GM18909 (cell line): Measurements from ENCODE around the gene PDE4D.
"Not testable (repeated sequence)": the region's sequence is repeated elsewhere in the genome, so short reads cannot be mapped to it uniquely, and the experiment has no call there.

Source experiments
- ATAC-seq: cut with Tn5 transposase; IDR thresholded peaks from one replicate; pipeline ENCODE4 v1.9.1; 2021; ENCODE audit warnings: mild to moderate bottlenecking; ENCODE audit not compliant: unreplicated experiment, poor library complexity

Gene PDE4D

GRCh38 chr5:59327191-59327980 is 566.1 kb downstream of the PDE4D start:
- no peak for ATAC-seq

DNA sequence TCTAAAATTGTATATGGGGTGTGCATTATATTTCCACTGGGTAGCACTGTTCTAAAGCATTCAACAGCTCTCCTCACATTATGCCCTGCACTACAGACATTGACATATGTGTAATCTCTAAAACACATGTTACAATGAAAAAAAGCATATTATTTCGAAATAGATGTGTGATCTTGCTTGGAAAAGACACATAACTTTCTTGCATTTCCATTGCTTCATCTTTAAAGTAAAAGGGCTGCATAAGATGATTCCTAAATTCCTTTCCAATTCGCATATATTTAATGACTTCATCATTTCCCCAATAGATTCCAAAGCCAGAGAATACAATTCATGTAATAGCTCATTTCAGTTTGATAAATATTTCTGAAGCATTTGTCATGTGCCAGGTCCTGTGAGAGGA is 566.9 kb downstream of the PDE4D start:
- ATAC-seq = no peak

- ATAC-seq = no peak
These were observed 568.5 kb downstream of the PDE4D start for GRCh38 chr5:59325070-59325469.

DNA sequence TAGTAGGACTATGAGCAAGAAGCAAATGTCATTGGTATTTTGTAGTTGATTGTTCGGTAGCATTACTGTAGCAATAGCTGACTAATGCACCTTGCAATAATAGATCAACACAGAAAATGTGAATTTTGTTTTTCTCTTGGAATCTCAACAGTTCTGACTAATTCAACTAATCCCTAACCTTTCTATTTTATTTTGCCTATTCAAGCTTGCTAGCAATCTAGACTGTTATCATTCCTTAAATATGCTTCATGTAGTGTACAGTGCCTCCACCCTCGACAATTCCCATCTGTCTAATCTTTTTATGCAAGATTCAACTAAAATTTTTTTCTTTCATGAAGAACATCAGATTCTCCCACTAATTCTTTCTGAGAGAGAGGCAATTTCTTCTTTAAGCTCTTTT is 570.6 kb downstream of the PDE4D start:
- no peak for ATAC-seq

GRCh38 chr5:59322058-59322457 is 571.5 kb downstream of the PDE4D start:
- no peak for ATAC-seq

DNA sequence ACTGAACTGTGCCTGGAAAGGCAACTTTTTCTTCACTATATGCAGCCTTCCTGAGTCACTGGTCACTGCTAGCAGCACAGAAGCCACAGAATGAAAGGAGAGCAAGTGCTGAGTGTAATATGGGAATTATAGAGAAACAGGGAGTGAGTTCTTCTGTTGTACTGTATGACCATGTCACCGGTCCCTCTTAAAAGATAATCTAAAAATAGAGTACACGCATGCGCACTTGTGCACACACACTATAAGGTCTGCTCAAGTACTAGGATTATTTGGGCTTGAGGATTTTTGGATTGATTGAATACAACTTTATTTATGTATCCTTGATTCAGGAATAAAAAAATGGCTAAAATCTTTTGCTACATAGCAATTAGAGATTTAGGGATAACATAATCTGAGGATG is 571.9 kb downstream of the PDE4D start:
- no peak for ATAC-seq

- ATAC-seq = no peak
These were observed 573.1 kb downstream of the PDE4D start for GRCh38 chr5:59320420-59320819.

GRCh38 chr5:59319250-59319649 is 574.3 kb downstream of the PDE4D start:
- ATAC-seq = no peak

DNA sequence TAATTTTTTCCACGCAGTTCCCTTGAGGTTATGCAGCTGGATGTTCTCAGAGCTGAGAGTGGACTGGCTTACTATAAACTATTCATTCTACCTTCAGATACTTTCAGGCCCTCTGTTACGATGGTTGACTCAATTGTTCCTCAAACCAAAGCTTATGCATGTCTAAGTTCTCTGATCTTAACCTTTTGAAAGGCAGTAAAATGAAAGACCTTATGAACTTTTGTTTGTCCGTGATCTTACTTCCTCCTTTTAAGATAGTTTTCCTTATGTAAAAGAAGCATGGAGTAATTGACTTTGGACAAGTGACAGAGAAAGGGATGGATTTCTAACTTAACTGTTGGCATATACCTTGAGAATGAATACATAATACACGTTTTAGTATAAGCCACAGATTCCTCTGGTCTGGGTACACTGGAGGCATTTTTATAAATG is 575.7 kb downstream of the PDE4D start:
- ATAC-seq = no peak

DNA sequence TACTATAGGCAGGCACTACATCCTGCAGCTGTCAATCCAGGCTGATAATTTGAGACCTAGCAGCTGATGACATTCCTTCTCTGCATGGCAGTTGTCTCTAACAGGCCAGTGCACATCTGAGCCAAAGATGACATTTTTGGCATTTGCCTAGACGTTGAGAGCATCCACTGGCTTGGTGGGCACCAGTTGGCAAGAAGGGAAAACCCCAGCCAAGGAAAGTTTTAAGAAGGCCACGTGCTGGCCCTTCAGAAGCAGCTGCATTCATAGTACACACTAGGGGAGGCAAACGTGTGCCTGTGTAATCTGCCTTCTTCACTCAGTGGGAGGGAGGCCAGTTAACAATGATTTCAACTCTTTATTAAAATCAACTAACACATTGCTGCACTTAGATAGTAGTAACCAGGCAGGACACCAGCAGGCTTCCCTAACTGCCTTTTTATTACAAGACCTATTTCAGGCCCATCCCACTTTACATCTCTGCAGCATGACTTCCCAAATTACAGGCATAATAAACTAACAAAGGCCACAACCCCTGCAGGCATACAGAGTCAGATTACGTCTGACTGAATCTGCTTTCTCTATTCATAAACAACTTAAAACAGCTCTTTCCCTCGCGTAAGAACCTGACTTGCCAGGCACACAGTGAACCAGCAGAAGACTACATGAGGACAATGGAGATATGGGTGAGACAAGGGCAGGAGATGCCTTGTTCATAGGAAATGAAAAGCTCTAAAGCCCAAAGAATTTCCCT is 576.3 kb downstream of the PDE4D start:
- no peak for ATAC-seq

DNA sequence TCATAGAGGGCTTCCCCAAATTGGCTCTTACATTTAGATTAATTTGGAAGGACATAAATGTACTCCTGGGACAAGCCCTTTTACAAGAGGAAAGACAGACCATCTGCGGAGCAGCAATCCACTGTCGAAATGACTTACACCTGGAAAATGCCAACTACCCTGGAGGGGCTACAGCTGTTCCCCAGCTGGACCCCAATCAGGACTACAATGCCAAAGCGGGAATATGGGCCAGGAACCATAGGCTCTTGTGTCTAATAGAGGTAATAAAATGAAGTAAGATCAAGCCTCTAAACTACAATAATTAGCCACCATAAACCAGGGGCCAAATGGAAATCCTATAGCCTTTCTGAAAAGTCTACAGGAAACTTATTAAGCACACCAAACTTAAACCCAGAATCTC is 581.3 kb downstream of the PDE4D start:
- no peak for ATAC-seq

DNA sequence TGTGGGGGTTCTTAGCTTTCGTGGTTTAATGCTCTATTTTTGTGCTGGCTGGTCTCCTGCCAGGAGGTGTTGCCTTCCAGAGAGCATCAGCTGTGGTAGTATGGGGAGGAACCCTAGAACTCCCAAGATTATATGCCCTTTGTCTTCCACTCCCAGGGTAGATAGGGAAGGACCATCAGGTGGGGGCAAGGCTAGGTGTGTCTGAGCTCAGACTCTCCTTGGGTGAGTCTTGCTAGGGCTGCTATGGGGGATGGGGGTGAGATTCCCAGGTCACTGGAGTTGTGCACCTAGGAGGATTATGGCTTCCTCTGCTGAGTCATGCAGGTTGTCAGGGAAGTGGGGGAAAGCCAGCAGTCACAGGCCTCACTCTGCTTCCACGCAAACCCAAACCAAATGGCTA is 584.8 kb downstream of the PDE4D start:
- ATAC-seq = not testable (repeated sequence)

DNA sequence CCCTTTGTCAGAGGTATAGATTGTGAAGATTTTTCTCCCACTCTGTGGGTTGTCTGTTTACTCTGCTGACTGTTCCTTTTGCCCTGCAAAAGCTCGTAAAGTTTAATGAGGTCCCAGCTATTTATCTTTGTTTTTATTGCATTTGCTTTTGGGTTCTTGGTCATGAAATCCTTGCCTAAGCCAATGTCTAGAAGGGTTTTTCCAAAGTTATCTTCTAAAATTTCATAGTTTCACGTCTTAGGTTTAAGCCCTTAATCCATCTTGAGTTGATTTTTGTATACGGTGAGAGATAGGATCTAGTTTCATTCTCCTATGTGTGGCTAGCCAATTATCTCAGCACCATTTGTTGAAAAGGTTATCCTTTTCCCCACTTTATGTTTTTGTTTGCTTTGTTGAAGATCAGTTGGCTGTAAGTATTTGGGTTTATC is 590.2 kb downstream of the PDE4D start:
- ATAC-seq = not testable (repeated sequence)

- ATAC-seq = not testable (repeated sequence)
These were observed 591.0 kb downstream of the PDE4D start for GRCh38 chr5:59302509-59302908.

DNA sequence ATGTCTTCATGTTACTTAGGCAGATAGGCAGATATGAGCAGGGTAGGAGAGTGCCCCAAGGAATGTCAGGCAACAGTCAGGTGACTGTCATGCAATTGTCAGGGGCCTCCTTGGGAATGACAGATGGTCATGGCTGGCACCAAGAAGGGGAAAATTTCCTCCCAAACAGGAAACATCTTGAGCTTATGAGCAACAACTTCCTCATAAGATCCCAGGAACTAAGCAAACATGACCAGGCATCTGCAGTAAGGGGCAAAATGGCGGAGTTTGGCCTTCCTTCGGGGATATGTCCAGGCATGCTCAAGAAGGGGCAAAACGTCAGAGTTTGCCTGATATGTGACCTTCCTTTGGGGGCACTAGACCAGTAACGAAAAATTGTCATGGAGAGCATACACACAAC is 591.8 kb downstream of the PDE4D start:
- no peak for ATAC-seq

DNA sequence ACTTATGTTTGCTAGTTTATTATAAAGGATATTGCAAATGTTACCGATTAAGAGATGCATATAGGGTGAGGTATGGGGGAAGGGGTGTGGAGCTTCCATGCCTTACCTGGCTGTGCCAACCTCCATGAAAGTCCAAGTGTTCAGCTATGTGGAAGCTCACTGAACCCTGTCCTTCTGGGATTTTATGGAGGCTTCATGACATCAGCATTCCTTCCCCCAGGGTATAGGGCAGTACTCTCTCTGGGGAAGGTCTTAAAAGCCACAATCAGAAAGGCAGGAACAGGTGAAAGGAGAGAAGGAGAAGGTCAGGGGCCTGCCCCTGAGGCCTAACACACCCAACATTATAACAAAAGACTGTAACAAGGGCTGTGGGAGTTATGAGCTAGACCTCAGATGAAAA is 592.6 kb downstream of the PDE4D start:
- no peak for ATAC-seq

DNA sequence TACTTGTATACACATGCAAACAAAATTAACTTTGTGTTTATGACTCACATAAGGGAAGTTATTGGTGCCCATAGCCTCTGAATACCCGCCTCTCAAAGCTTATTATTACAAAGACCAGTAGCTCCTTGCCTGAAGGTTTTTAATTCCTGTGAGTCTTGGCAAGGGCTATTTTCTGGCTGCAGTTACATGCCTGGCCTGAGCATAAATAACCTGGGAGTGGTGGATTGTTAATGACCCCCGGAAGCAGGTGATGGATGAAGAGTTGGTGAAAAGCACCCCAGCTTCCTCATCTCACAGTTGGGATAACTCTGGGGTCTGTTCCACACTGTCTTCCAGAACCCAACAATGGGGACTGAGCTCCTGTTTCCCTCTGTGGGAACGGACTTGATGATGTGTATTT is 594.5 kb downstream of the PDE4D start:
- ATAC-seq = no peak

DNA sequence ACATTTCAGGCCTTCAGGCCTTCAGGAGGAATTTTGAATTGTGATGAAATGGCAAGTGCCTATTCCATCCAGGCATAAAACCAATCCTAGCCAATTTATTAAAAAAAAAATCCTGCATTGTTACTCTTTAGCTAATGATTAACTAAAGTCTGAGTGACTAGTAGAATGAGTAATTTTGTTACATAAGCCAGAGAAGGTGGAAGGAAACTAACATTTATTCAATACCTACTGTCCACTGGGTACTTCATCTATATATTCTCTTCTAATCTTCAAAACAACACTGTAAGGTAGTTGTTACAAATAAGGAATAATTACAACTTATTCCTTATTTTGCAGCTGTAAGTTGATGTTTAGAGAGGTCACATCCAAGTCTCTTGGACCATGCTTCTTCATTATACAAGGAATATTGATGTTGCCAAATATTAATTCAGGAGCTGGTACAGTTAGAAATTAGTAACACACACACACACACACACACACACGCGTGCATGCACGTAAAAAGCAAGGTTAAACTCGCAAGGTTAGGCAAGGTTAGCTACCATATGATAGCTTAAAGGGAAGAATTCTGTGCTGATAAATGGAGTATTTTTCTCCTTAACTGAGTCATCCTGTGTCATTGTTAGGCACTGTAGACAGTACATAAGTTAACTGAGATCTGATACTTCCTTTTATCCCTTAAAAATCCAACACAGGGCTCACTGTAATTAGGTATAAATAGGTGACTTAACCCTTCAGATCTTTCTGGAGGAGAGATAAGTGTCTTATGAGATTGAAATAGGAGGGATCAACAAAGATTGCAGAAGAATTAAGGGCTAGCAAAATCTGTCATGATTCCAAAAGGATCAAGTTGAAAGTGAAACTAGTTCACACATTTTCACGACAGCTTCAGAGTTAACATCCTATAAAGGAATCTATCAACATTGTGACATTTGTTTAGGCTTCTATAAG is 596.9 kb downstream of the PDE4D start:
- no peak for ATAC-seq

DNA sequence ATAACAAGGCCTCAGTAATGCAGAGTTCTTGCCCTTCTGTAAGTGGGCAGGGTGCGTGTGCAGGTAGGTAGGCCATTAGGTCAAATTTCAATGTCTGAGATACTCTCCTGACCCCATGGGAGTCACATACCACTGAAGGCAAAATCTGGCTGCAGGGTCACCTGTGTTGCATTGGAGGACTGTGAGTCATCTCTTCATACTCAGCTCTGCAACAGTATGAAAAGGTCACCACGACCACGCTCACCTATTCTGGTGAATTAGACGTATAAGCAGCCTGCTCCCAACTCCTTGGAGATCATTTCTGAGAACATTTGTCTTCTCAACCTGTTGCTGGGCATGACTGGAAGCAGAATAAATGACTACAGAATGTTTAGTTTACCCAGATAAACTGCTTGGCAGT is 599.8 kb downstream of the PDE4D start:
- ATAC-seq = no peak

GRCh38 chr5:59291941-59292340 is 601.6 kb downstream of the PDE4D start:
- no peak for ATAC-seq

DNA sequence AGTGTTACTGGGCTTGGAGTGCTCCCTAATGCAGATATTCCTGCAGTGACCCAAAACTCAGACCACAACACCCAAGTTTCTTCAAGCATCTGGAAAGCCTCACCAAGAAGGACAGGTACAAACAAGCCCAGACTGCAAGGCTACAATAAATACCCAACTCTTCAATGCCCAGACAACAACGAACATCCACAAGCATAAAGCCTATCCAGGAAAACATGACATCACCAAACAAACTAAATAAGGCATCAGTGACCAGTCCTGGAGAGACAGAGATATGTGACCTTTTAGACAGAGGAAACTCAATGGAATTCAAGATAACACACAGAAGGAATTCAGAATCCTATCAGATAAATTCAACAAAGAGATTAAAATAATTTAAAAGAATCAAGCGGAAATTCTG is 605.6 kb downstream of the PDE4D start:
- ATAC-seq = no peak
